Fibroblast of pulmonary artery (primary cell): Measurements from ENCODE around the gene NINJ2.

Experiments used
- DNase-seq: peaks from one replicate; pipeline ENCODE4 v3.0.0-alpha.2; 2010; ENCODE audit warnings: low read depth
- H3K4me3 ChIP-seq: replicated peaks from 2 replicates; pipeline ENCODE4 v1.5.1; 2011; ENCODE audit warnings: low read depth, mild to moderate bottlenecking, control low read depth, low read length, moderate library complexity
- CTCF ChIP-seq: IDR thresholded peaks from 2 replicates; pipeline ENCODE4 v1.5.1; 2011; ENCODE audit warnings: mild to moderate bottlenecking, control low read depth, low read length, inconsistent platforms; ENCODE audit errors: missing control alignments

NINJ2 gene

GRCh38 chr12:536751-537245 lies 126.4 kb downstream of the NINJ2 start:
- H3K4me3 ChIP-seq: no peak overlapping the region
- DNase-seq: no peak
- no peak for TF ChIP-seq CTCF

GRCh38 chr12:535396-535795 lies 127.8 kb downstream of the NINJ2 start:
- TF ChIP-seq CTCF: no peak
- no peak overlapping the region for H3K4me3 ChIP-seq
- DNase-seq: no peak

- no peak for DNase-seq
- no peak overlapping the region for H3K4me3 ChIP-seq
- TF ChIP-seq CTCF: no peak
These were observed 129.0 kb downstream of the NINJ2 start for GRCh38 chr12:534216-534615.

- TF ChIP-seq CTCF: no peak
- no peak for DNase-seq
- no peak overlapping the region for H3K4me3 ChIP-seq
These were observed 129.5 kb downstream of the NINJ2 start for GRCh38 chr12:533718-534117.

- TF ChIP-seq CTCF: no peak
- no peak overlapping the region for H3K4me3 ChIP-seq
- no peak for DNase-seq
These were observed 130.2 kb downstream of the NINJ2 start for GRCh38 chr12:532908-533565.

- no peak overlapping the region for H3K4me3 ChIP-seq
- no peak for DNase-seq
- no peak for TF ChIP-seq CTCF
These were observed 131.2 kb downstream of the NINJ2 start for GRCh38 chr12:531951-532585.

- no peak for DNase-seq
- H3K4me3 ChIP-seq: no peak overlapping the region
- no peak for TF ChIP-seq CTCF
These were observed 132.4 kb downstream of the NINJ2 start for GRCh38 chr12:530821-531220.
